WTC11 (cell line): Measurements from ENCODE around the gene ZFAND6.

Experiments used
- ATF3 ChIP-seq: sonication (generic); formaldehyde crosslinking; conservative IDR thresholded peaks from 2 replicates; pipeline ENCODE4 v1.8.1; 2022; ENCODE audit warnings: mild to moderate bottlenecking, missing genetic modification reagents
- CBFB ChIP-seq: sonication (generic); formaldehyde crosslinking; IDR thresholded peaks from 2 replicates; pipeline ENCODE4 v1.8.1; 2022; ENCODE audit warnings: mild to moderate bottlenecking, low read depth, missing genetic modification reagents
- CTCF ChIP-seq: fragments of 200-600 bp; IDR thresholded peaks from 2 replicates; pipeline ENCODE4 v1.8.0; 2022; ENCODE audit warnings: antibody characterized with exemption
- ESRRA ChIP-seq: sonication (generic); formaldehyde crosslinking; IDR thresholded peaks from 2 replicates; pipeline ENCODE4 v1.8.1; 2022; ENCODE audit warnings: mild to moderate bottlenecking, missing genetic modification reagents, borderline replicate concordance
- MAX ChIP-seq: sonication (generic); formaldehyde crosslinking; IDR thresholded peaks from 2 replicates; pipeline ENCODE4 v1.8.0; 2022; ENCODE audit warnings: mild to moderate bottlenecking, missing genetic modification reagents
- RELA ChIP-seq: sonication (generic); formaldehyde crosslinking; IDR thresholded peaks from 2 replicates; pipeline ENCODE4 v1.8.1; 2022; ENCODE audit warnings: missing genetic modification reagents, mild to moderate bottlenecking, borderline replicate concordance
- TEAD1 ChIP-seq: sonication (generic); formaldehyde crosslinking; IDR thresholded peaks from 2 replicates; pipeline ENCODE4 v1.8.0; 2022; ENCODE audit warnings: mild to moderate bottlenecking, missing genetic modification reagents
- TP53 ChIP-seq: sonication (generic); formaldehyde crosslinking; IDR thresholded peaks from 2 replicates; pipeline ENCODE4 v1.8.1; 2023; ENCODE audit warnings: mild to moderate bottlenecking, missing genetic modification reagents
- ZNF121 ChIP-seq: sonication (generic); formaldehyde crosslinking; IDR thresholded peaks from 2 replicates; pipeline ENCODE4 v1.8.0; 2023; ENCODE audit warnings: missing genetic modification reagents
- ZNF317 ChIP-seq: sonication (generic); formaldehyde crosslinking; IDR thresholded peaks from 2 replicates; pipeline ENCODE4 v1.8.1; 2023; ENCODE audit warnings: low read depth, mild to moderate bottlenecking, moderate library complexity, missing genetic modification reagents, borderline replicate concordance
- TF ChIP-seq, protein P1 (sequence below): fragments of 250-450 bp; sonication (Bioruptor Pico); IDR thresholded peaks from 2 replicates; pipeline ENCODE4 v1.9.0; 2021; ENCODE audit warnings: mild to moderate bottlenecking, borderline replicate concordance
- TF ChIP-seq, protein P2 (sequence below): sonication (generic); formaldehyde crosslinking; IDR thresholded peaks from 2 replicates; pipeline ENCODE4 v1.8.1; 2023; ENCODE audit warnings: mild to moderate bottlenecking, missing genetic modification reagents, moderate library complexity

- no peak for TF ChIP-seq CTCF
- no peak for TF ChIP-seq TP53 (CRISPR knock-in tag)
- TF ChIP-seq RELA, result no peak
- TF ChIP-seq, protein P1, sequence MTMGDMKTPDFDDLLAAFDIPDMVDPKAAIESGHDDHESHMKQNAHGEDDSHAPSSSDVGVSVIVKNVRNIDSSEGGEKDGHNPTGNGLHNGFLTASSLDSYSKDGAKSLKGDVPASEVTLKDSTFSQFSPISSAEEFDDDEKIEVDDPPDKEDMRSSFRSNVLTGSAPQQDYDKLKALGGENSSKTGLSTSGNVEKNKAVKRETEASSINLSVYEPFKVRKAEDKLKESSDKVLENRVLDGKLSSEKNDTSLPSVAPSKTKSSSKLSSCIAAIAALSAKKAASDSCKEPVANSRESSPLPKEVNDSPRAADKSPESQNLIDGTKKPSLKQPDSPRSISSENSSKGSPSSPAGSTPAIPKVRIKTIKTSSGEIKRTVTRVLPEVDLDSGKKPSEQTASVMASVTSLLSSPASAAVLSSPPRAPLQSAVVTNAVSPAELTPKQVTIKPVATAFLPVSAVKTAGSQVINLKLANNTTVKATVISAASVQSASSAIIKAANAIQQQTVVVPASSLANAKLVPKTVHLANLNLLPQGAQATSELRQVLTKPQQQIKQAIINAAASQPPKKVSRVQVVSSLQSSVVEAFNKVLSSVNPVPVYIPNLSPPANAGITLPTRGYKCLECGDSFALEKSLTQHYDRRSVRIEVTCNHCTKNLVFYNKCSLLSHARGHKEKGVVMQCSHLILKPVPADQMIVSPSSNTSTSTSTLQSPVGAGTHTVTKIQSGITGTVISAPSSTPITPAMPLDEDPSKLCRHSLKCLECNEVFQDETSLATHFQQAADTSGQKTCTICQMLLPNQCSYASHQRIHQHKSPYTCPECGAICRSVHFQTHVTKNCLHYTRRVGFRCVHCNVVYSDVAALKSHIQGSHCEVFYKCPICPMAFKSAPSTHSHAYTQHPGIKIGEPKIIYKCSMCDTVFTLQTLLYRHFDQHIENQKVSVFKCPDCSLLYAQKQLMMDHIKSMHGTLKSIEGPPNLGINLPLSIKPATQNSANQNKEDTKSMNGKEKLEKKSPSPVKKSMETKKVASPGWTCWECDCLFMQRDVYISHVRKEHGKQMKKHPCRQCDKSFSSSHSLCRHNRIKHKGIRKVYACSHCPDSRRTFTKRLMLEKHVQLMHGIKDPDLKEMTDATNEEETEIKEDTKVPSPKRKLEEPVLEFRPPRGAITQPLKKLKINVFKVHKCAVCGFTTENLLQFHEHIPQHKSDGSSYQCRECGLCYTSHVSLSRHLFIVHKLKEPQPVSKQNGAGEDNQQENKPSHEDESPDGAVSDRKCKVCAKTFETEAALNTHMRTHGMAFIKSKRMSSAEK (CRISPR knock-in tag), result no peak
- TF ChIP-seq ZNF121 (CRISPR knock-in tag), result no peak
- TF ChIP-seq ATF3 (CRISPR knock-in tag), result no peak
- TF ChIP-seq ZNF317 (CRISPR knock-in tag), result no peak
- TF ChIP-seq TEAD1 (CRISPR knock-in tag), result no peak
- no peak for TF ChIP-seq MAX (CRISPR knock-in tag)
- TF ChIP-seq, protein P2, sequence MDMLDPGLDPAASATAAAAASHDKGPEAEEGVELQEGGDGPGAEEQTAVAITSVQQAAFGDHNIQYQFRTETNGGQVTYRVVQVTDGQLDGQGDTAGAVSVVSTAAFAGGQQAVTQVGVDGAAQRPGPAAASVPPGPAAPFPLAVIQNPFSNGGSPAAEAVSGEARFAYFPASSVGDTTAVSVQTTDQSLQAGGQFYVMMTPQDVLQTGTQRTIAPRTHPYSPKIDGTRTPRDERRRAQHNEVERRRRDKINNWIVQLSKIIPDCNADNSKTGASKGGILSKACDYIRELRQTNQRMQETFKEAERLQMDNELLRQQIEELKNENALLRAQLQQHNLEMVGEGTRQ (CRISPR knock-in tag), result no peak
- TF ChIP-seq ESRRA (CRISPR knock-in tag), result no peak
- TF ChIP-seq CBFB (CRISPR knock-in tag), result no peak
Measured at GRCh38 chr15:80186066-80186465, 126.6 kb downstream of the ZFAND6 start.
